NCI-H128 (cell line): ENCODE results near the gene RELN.

Source experiments
- DNase-seq: peaks from one replicate; lab custom pipeline; 2025; ENCODE audit not compliant: unreplicated experiment; lab: John Stamatoyannopoulos, UW

Gene RELN

GRCh38 chr7:103437623-103438022, 551.8 kb downstream of the RELN start:
- no peak for DNase-seq

DNA sequence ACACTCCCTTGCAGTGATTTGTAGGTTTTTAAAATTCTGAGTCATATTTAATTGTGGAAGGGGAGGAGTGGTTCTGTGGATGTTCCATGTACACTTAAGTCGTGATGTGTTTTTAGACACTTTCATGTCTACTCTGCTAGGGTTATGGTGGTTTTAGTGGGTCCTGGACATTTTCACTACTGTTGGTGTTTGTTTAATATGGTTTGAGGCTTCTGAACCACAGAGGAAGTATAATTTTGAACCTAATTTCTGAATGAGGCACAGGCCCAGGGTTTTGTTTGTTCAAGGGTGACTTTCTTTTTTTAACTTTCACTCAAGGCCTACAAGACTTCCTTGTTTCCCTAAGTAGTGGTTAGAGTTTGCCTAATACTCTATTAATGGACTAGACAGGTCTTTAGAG, 556.7 kb downstream of the RELN start:
- no peak for DNase-seq

GRCh38 chr7:103425177-103425576, 564.3 kb downstream of the RELN start:
- no peak for DNase-seq

GRCh38 chr7:103423467-103424179, 565.8 kb downstream of the RELN start:
- DNase-seq = no peak
